Occipital lobe (tissue), 2 donors: Measurements from ENCODE around the gene CCL24. TPM values are rescaled to one million over a fixed set of nuclear protein-coding genes. Genes with fewer than 3 reads are reported as not detected.
"Not testable (repeated sequence)": the region's sequence is repeated elsewhere in the genome, so short reads cannot be mapped to it uniquely, and the experiment has no call there.

ENCODE experiments used
- DNase-seq: peaks from one replicate; lab custom pipeline; 2025; lab: John Stamatoyannopoulos, UW
- total RNA-seq: library from RNA; depleted of rRNA; stranded (reverse); fragments of >200 nt; gene quantifications from one replicate; pipeline ENCODE4 v1.2.3, GENCODE V29; 2014

CCL24 gene
- total RNA-seq, 1 donor from 2014 or later: not detected

DNA sequence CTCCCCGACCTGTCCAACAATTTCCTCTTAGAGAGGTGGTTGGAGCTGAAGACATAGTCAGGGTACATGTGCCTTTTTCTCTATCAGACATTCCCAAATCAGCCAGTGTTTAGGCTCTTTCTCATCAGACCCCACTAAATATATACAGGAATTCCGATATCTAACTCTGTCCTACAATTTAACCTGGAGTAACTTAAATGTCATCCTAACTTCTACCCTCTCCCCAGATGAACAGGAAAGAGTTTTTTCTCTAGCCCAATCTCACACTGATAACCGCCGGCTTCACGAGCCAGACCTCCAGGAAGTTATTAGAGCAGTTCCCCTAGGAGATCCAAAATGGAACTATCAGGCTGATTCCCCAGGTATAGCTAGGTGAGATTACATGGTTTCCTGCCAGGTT lies 30.5 kb downstream of the CCL24 start:
- not testable (repeated sequence) for DNase-seq

DNA sequence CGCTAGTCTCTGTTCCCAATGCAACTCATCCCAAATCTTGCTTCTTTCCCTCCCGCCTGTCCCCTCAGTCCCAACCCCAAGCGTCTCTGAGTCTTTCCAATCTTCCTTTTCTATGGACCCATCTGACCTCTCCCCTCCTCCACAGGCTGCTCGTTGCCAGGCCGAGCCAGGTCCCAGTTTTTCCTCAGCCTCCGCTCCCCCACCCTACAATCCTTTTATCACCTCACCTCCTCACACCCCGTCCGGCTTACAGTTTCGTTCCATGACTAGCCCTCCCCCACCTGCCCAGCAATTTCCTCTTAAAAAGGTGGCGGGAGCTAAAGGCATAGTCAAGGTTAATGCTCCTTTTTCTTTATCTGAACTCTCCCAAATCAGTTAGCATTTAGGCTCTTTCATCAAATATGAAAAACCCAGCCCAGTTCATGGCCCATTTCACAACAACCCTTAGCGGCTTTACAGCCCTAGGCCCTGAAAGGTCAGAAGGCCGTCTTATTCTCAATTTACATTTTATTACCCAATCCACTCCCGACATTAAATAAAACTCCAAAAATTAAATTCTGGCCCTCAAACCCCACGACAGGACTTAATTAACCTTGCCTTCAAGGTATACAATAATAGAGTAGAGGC lies 32.8 kb downstream of the CCL24 start:
- not testable (repeated sequence) for DNase-seq

DNA sequence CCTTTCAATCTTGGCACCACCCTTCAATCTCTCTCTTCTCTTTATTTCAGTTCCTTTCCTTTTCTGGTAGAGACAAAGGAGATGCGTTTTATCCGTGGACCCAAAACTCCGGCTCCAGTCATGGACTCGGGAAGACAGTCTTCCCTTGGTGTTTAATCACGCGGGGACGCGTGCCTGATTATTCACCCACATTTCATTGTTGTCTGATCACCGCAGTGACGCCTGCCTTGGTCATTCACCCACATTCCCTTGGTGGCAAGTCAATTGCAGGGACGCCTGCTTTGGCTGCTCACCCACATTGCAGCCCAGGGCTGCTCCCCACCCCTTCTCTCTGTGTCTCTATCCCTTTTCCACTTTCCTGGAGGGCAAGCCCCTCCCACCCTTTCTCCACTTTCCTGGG lies 34.1 kb downstream of the CCL24 start:
- DNase-seq: not testable (repeated sequence)

DNA sequence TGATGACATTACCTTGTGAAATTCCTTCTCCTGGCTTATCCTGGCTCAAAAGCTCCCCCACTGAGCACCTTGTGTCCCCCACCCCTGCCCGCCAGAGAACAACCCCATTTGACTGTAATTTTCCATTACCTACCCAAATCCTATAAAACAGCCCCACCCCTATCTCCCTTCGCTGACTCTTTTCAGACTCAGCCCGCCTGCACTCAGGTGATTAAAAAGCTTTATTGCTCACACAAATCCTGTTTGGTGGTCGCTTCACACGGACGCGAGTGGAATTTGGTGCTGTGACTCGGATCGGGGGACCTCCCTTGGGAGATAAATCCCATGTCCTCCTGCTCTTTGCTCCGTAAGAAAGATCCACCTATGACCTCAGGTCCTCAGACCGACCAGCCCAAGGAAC lies 34.6 kb downstream of the CCL24 start:
- not testable (repeated sequence) for DNase-seq

DNA sequence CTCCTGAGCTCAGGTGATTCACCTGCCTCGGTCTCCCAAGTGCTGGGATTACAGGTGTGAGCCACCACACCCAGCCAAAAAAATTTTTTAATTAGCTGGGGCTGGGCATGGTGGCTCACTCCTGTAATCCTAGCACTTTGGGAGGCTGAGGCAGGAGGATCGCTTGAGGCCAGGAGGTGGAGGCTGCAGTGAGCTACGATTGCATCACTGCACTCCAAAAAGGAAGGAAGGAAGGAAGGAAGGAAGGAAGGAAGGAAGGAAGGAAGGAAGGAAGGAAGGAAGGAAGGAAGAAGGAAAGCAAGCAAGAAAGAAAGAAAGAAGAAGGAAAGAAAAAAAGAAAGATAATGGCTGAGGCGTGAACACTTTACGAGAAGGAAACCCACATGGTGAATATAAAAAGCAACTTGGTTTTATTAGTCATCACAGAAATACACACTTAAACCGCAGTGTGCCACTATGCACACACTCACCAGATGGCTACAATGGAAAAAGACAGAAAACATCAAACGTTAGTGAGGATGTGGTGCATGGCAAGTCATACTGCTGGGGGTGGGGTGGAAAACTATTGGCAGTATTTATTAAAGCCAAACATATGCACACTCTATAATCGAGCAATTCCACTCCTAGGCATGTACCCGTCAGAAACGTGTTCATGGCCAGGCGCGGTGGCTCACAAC lies 37.2 kb downstream of the CCL24 start:
- DNase-seq: no peak

DNA sequence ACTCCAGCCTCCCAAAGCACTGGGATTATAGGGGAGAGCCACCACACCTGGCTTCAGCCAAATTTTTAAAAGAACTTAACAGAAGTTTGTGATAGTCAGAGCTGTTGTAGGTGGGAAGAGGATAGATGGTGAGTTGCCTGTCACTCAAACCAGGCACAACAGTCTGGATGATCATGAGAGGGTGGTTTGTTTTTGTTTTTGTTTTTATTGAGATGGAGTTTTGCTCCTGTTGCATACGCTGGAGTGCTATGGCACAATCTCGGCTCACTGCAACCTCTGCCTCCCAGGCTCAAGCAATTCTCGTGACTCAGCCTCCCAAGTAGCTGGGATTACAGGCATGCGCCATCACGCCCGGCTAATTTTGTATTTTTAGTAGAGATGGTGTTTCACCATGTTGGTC lies 39.6 kb downstream of the CCL24 start:
- not testable (repeated sequence) for DNase-seq

DNA sequence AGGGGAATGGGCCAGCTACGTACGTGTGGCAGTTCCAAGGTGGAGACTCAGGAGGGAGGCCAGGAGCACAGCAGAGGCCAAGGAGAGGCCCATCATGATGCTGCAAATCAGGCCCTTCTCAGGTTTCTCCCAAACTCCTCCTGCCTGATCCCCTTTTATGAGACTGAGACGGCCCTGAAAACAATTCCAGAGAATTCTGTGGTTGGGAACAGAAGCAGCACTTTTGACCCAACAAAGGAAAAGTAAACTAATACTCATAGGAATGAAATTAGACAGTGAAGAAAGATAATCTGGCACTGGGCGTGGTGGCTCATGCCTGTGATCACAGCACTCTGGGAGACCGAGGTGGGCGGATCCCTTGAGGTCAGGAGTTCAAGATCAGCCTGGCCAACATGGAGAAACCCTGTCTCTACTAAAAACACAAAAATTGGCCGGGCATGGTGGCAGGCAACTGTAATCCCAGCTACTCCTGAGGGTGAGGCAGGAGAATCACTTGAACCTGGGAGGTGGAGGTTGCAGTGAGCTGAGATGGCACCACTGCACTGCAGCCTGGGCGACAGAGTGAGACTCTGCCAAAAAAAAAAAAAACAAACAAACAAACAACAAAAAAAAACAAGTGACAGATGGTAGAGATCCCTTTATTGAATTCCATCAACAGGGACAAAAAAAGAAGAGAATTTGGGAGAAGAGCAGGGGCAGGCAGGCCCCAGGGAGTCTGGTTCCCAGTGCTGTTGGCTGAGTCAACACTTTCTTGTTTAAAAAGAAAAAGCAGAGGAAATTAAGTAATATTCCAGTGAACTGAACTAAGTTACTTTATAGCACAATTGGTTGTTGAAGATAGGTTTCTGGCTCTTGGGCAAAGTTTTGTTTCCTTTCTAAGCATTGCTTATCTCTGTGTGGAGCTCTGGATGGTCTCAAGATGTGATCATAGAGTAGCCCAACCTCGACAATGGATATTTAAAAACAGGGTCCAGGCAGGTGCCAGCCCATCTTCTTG lies 41.2 kb downstream of the CCL24 start, which contains the start of gene CCL26:
Gene CCL26, minus strand, starts transcription at position 131 of the 997 bp plus-strand sequence. Its CDS starts 35 bp downstream, at position 96.
- no peak for DNase-seq

DNA sequence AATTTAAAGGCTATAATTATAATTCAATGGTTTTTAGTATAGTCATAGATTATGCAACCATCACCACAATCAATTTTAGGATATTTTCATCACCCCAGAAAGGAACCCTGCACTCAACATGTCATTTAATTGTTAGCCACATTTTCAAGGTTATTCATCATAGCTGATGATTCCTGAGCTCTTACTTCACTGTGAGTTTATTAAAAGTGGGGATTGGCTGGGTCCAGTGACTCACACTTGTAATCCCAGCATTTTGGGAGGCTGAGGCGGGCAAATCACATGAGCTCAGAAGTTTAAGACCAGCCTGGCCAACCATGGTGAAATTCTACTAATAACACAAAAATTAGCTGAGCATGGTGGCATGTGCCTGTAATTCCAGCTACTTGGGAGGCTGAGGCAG lies 42.4 kb downstream of the CCL24 start:
- no peak for DNase-seq

DNA sequence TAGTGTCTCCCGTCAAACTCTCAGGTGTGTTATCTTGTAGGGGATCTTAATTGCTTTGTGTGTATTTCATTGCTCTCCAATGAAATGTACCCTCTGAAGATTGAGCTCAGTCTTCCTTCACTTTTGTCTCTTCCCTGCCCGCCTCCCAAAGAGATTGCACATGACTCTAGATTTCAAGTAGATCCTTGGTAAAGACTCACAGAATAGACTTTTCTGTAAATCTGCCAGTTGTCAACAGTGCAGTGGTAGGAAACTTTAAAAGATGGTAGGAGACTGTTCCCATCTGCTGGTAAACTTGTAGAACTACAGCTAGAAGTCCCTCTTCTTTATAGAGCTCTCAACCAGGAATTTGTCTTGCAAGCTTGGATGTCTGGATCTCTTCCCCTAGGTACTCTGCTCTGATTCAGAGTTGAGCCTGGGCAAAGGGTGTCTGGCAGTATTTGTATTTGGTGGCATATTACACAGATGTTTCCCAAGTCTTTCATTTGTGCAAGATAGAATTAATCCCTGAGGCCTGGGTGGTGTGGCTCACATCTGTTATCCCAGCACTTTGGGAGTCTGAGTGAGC lies 51.2 kb downstream of the CCL24 start:
- DNase-seq: no peak

DNA sequence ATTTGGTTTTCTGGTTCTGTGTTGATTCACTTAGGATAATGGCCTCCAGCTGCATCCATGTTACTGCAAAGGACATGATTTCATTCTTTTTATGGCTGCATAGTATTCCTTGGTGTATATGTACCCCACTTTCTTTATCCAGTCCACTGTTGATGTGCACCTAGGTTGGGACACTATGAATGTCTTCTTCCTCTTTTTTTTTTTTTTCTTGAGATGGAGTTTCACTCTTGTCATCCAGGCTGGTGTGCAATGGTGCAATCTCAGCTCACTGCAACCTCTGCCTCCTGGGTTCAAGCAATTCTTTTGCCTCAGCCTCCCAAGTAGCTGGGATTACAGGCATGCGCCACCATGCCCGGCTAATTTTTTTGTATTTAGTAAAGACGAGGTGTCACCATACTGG lies 51.8 kb downstream of the CCL24 start:
- not testable (repeated sequence) for DNase-seq

Other genes with a start within 250 kb of the CCL24 start
- gene HIP1, start 74.9 kb downstream of the CCL24 start, total RNA-seq: 16.5 TPM
- gene CCL26, start 41.6 kb downstream of the CCL24 start, total RNA-seq: not detected
- gene RHBDD2, start 65.2 kb upstream of the CCL24 start, total RNA-seq: 27.1 TPM
- 59.0 TPM for gene POR, start 101.3 kb upstream of the CCL24 start, total RNA-seq
- gene TMEM120A, start 180.8 kb upstream of the CCL24 start, total RNA-seq: 19.8 TPM
- gene STYXL1, start 234.2 kb upstream of the CCL24 start, total RNA-seq: 18.4 TPM
- 34.8 TPM for gene MDH2, start 234.3 kb upstream of the CCL24 start, total RNA-seq